ENCODE measurements around the gene PMF1.

DNA sequence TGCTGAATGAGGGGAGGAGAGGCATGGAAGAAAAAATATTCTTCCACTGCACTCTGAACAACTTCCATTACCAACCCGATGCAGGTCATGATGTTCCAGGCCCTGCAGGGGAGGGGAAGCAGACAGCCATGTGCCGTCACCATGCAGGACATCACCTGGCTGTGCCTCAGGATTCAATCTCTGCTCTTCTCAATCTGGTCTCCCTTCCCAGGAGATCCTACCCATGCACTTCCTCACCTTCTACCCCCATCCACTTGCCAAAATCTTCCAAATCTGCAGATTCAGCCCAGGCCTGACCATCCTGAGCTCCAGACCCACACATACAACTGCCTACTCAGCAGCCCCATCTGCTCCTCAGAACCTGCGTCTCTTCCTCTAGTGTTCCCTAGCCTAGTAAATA lies 40.8 kb downstream of the PMF1 start:
- TF ChIP-seq, protein P1, sequence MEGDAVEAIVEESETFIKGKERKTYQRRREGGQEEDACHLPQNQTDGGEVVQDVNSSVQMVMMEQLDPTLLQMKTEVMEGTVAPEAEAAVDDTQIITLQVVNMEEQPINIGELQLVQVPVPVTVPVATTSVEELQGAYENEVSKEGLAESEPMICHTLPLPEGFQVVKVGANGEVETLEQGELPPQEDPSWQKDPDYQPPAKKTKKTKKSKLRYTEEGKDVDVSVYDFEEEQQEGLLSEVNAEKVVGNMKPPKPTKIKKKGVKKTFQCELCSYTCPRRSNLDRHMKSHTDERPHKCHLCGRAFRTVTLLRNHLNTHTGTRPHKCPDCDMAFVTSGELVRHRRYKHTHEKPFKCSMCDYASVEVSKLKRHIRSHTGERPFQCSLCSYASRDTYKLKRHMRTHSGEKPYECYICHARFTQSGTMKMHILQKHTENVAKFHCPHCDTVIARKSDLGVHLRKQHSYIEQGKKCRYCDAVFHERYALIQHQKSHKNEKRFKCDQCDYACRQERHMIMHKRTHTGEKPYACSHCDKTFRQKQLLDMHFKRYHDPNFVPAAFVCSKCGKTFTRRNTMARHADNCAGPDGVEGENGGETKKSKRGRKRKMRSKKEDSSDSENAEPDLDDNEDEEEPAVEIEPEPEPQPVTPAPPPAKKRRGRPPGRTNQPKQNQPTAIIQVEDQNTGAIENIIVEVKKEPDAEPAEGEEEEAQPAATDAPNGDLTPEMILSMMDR (IDR thresholded peaks at IDR 0.05), result no peak
- no peak for TF ChIP-seq POLR2A (IDR thresholded peaks at IDR 0.05)

Data from esophagus squamous epithelium (tissue), 4 donors.